Kidney tubule cell (primary cell): ENCODE results near the gene PPP1R14D.
"Not testable (repeated sequence)": the region's sequence is repeated elsewhere in the genome, so short reads cannot be mapped to it uniquely, and the experiment has no call there.

ENCODE experiments used
- DNase-seq: peaks from one replicate; pipeline ENCODE4 v3.0.0-alpha.2; 2018; ENCODE audit warnings: low spot score

Gene PPP1R14D

GRCh38 chr15:40828447-40829036 is at the start of gene PPP1R14D:
PPP1R14D (minus strand) TSS chr15:40828708; CDS start chr15:40828641, 67 bp downstream.
- no peak for DNase-seq

DNA sequence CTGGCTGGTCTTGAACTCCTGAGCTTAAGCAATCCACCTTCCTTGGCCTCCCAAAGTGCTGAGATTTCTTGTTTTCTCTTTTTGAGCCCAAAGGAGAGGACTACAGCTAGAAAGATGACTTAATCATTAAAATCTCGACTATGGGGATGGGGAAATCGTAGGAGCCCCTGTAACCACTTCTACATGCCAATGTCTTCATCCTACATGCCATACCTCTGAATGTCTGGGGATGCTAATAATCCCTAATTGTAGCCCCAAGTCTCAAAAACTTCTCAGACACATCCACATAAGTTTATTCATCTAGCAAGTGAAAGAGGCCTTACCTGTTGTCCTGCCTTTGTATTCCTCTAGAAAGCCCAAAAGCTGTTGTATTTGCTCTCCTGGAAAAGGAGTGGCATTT is 49.2 kb upstream of the PPP1R14D start:
- no peak for DNase-seq

DNA sequence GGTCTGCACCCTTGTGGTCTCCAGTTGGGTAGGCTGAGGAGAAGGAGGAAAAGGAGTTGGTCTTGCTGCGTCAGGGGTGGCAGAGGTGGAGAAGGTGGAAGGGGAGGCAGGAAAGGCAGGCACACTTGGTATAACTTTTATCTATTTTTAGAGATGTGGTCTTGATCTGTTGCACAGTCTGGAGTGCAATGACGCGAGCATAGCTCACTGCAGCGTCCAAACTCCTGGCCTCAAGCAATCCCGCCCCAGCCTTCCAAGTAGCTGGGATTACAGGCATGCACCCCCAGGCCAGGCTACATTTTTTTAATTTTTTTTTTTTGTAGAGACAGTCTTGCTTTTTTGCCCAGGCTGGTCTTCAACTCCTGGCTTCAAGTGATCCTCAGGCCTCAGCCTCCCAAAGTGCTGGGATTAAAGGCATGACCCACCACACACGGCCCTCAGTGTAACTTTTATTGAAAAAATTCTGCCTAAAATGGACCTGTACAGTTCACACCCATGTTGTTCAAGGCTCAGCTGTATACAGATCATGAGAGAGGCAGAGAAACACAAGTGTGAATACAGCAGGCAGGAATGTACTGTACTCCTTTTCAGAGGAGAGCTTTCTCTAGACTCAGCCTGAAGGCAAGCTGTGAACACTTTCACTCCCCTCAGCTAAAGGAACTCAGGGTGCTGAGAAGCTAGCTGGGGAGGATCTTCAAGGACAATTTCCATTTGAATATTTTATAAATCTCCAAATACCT is 47.7 kb upstream of the PPP1R14D start:
- DNase-seq = no peak

DNA sequence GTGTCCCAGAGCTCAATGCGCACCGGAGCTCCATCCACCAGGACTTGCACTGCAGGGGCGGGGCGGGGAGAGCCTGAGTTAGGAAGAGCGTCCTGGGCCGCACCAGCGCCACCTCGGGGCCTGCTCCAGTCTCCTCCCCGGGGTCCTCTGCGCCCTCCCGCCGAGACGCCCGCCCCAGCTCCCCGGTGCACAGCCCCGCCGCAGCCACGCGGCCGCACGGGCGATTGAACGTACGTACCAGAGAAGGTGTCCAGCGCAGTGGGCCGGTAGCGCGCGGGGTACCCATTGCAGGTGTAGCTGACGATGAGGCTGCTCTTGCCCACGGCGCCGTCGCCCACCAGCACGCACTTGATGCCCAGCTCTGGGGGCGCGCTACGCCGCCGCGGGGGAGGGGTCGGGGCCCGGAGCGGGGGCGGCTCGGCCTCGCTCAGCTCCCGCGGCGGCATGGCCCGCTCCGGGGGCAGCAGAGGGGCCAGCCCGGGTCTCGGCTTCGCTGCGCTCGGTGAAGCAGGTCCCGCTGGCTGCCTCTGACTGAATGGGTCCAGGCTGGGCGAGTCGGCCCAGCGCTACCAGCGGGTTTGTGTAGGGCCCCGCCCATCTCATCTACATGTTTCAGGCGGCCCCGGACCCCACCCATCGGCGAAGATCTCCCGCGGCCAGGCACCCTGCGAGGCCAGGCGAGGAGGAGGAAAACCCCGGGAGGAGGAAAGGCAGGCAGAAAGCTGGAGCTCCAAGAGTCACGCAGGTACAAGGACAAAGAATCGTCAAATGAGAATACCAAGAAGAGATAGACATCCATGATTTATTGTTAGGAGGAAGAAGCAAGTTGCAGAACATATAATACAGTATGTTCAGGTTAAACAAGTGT is 45.4 kb upstream of the PPP1R14D start, which contains the start of gene RHOV:
Gene RHOV, minus strand, starts transcription at position 541 of the 868 bp plus-strand sequence. Its CDS starts 95 bp downstream, at position 446.
- peak; percentile 83 for DNase-seq

DNA sequence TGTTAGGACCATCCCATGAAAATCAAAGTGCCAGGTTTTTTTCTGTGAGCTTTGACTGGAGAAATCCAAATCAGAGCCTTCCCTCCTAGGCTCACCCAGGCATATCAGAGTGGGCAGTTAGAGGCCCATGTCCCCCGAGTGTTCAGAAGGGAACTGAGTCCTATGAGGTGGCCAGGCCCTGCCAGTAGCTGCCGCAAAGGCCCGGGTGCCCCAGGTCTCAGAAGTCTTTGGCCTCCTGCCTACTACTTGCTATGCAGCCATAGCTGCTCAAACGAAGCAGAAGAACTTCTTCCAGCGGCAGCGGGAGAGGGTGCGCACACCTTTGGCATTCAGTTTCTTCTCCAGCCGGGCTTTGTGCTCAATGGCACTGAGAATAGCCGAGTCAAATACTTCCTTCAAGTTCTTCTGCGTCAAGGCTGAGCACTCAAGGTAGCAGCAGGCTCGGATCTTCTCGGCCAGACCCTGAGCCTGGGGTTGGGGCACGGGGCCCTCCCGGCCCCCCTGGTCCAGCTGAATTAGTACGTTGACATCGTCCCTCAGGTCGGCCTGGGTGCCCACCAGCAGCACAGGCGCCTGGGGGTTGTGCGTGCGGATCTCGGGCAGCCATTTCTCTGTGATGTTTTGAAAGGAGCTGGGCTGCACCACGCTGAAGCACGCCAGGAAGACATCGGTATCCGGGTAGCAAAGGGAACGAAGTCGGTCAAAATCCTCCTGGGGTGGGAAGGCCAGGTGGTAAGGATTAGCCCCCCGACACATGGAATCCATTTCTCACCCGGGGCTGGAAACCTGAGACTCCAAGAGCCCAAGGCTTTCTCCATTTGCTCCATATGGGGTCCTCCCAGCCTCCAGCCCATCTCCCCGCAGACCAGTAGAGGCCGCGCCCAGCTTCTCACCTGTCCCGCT is 44.5 kb upstream of the PPP1R14D start:
- no peak for DNase-seq

DNA sequence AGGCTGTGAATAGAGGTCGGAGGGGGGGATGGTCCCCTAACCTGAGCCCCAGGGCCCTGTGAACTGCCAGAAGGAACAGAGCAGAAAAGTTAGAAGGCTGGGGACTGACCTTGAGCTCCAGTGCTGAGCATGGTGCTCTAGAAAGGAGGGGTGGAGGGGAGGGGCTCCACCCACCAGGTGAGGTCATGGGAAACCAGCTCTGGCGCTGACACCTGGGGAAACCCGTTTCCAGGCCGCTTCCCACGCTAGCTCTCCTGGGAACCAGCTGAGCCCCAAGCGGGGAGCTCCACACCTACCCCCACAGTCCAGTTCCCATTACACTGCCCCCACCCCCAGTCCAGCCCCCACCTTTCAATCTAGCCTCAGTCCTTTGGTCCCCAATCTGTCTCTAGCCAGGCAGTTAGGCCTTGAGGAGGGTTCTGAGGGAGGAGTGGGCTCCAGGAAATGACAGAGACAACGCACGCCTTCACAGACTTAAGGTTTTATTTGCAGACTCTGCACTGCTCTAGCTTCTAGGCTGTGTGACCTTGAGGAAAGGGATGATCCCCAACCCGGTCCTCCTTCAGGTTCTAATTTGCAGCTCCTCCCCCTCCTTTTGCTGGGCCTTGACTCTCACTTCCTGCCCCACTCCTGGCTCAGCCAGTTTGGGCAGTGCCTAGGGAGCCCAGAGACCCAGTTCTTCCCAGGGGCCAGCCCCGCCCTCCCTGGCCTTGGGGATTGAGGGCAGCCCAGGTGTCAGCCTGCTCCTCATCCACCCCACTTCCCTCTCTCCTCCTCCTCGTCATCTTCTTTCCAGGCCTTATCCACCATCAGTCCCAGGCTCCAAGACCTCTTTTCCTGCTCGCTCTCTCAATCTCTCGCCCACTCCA is 43.5 kb upstream of the PPP1R14D start:
- DNase-seq = peak; percentile 68

- DNase-seq = no peak
These were observed 42.2 kb upstream of the PPP1R14D start for GRCh38 chr15:40870716-40871115.

DNA sequence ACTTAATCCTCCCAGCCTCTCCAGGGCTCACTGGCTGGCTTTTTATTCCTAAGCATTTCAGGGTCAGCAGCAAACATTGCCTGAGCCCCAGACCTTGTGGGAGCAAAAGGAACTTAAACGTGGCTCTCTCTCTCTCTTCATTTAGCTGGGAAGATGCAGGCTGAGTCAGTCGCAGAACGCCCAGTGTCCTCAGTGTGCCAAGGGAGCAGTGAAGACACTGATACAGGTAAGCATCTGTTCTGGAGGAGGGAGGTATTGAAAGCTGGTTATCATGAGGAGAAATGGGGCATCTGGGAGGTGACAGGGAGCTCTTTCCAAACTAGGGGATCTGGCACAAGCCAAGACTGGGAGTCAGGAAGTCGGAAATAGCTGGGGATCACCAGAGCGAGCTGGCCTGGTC is 41.2 kb upstream of the PPP1R14D start:
- no peak for DNase-seq

- DNase-seq = no peak
These were observed 38.7 kb upstream of the PPP1R14D start for GRCh38 chr15:40867199-40867598.

DNA sequence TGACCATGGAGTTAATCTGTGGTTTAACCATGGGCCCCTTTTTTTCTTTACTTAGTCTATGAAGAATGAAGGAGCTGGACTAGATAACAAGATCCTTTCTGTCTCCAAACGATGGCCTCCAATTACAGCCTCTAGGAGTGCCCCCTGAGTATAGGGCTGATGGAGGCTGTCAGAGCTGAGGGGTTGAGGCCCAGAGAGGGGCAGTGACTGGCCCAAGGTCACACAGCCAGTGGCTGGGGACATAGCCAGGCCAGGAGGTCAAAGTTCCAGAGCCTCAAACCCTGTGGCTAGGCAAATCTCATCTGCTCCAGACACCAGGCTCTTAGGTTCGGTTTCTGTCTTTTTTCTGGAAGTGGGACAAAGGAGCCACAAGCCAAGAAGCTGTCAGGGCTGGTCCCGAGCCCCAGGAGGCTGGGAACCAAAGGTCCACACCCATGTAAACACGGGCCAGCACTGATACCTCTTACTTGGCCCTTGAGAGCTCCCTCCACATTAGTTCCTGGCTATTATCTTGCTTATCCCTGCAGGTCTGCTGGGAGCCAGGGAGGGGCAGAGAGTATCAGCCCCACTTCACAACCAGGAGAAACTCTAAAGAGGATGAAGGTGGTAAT is 35.3 kb upstream of the PPP1R14D start:
- DNase-seq = no peak

DNA sequence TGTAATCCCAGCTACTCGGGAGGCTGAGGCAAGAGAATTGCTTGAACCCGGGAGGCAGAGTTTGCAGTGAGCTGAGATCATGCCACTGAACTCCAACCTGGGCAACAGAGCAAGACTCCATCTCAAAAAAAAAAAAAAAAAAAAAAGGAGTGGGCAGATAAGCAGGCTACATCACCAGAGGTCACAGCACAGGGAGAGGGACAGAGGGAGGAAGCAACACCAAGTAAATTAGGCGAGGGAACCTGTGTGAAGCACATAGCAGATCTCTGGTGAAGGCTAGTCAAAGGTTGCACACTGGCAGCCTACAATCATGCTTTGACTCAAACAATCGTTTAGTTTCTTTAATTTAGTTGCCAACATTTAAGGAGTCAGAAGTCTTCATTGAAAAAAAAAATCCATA is 32.6 kb upstream of the PPP1R14D start:
- not testable (repeated sequence) for DNase-seq

- peak; percentile 87 for DNase-seq
These were observed 30.8 kb upstream of the PPP1R14D start for GRCh38 chr15:40859206-40859851.

- no peak for DNase-seq
These were observed 30.2 kb upstream of the PPP1R14D start for GRCh38 chr15:40858706-40859105.

- DNase-seq = peak; percentile 74
These were observed 29.3 kb upstream of the PPP1R14D start for GRCh38 chr15:40857601-40858341.

DNA sequence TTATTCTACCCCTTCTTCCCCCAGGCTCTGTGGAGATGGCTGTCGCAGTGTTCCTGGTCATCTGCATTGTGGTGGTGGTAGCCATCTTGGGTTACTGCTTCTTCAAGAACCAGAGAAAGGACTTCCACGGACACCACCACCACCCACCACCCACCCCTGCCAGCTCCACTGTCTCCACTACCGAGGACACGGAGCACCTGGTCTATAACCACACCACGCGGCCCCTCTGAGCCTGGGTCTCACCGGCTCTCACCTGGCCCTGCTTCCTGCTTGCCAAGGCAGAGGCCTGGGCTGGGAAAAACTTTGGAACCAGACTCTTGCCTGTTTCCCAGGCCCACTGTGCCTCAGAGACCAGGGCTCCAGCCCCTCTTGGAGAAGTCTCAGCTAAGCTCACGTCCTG is 28.2 kb upstream of the PPP1R14D start:
- DNase-seq = no peak

GRCh38 chr15:40855706-40856234 is 27.3 kb upstream of the PPP1R14D start:
- no peak for DNase-seq

- no peak for DNase-seq
These were observed 25.7 kb upstream of the PPP1R14D start for GRCh38 chr15:40854161-40854560.

- no peak for DNase-seq
These were observed 24.9 kb upstream of the PPP1R14D start for GRCh38 chr15:40853241-40853890.
